GM18499 (cell line): Measurements from ENCODE around the gene FJX1.

Experiments used
- ATAC-seq: cut with Tn5 transposase; IDR thresholded peaks from one replicate; pipeline ENCODE4 v1.9.1; 2021; ENCODE audit warnings: moderate number of reproducible peaks; ENCODE audit not compliant: insufficient read depth, unreplicated experiment

FJX1 gene

DNA sequence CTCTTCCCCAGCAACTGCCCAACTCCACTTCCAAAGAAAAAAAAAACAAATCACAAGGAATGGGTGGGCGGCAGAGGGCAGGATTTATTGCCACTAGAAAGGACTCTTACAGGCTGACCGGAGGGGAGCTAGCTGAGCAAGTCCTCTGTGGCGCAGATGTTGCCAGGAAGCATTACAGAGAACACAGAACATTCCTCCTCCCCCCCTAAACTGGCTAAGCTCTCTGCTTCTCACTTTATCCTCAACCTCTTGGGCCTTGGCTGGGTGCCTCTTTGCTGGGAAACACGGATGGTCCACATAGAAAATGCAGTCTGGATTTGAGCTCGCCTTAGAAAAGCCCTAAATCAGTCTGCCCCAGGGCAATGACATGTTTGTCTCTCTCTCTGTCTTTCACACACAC is 12.6 kb upstream of the FJX1 start:
- ATAC-seq, result no peak

GRCh38 chr11:35606206-35606605 is 12.1 kb upstream of the FJX1 start:
- no peak for ATAC-seq

GRCh38 chr11:35608502-35608901 is 9.8 kb upstream of the FJX1 start:
- ATAC-seq, result no peak

GRCh38 chr11:35609656-35610055 is 8.6 kb upstream of the FJX1 start:
- no peak for ATAC-seq

DNA sequence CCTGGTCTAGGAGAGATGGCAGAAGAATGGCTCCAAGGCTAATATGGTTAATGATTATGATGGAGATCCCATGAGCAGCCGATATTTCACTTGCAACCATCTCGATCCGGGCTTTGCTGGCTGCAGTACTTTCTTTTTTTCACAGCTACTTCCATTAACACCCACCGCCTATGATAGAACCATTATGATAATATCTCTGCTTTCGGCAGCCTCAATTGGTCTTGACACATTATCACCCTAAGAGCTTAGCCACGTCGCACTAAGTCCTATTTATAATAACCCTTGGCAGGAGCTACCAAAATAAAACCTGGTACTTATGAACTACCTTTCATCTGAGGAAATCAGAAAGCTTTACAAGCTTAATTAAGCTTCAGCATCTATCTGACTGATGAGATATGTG is 7.6 kb upstream of the FJX1 start:
- no peak for ATAC-seq

- ATAC-seq, result no peak
These were observed 6.5 kb upstream of the FJX1 start for GRCh38 chr11:35611741-35612140.

DNA sequence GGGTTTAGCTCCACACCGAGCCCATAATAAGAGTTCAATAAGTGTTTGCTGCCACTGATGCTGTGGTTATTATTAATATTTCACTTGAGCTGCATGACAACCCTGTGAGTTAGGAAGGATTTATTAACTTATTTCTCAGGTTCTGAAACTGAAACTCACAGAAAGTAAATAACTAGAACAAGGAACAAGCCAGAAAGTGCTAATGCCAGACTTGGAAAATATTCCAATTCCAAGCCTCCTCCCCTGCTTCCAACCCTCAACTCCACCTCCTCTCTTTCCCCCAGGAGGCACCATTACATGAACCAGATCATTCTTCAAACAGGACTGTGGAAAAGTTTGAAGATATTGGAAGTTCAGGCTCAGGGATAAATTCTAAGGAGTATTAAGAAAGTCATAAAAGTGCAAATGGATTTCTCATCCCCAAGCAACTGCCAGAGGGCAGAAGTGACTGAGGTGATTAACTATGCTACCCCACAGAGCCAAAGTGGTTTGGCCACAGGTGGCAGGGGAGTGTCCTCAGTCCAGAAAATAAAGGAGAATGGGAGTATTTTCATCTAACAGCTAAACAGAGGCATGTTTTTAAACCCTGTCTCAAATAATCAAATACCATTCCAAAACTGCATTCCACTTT is 3.2 kb upstream of the FJX1 start:
- no peak for ATAC-seq

- no peak for ATAC-seq
These were observed 2.0 kb upstream of the FJX1 start for GRCh38 chr11:35615921-35616900.

DNA sequence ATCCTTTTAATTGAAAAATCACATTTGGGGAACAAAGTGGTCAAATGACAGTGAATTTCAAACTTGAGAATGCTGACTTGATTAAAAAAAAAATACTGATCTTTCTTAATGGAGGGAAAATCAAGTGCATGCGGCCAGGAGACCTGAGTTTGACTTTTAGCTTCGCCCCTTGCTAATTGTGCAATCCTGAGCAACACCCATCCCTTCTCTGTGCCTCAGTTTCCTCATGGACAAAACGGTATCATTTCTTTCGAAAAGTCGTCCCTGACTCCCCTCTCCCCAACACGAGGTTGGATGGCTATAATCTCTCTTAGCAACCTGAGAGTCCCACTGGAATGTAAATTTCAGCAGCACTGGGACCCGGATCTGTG is 959 bp upstream of the FJX1 start:
- ATAC-seq, result no peak

DNA sequence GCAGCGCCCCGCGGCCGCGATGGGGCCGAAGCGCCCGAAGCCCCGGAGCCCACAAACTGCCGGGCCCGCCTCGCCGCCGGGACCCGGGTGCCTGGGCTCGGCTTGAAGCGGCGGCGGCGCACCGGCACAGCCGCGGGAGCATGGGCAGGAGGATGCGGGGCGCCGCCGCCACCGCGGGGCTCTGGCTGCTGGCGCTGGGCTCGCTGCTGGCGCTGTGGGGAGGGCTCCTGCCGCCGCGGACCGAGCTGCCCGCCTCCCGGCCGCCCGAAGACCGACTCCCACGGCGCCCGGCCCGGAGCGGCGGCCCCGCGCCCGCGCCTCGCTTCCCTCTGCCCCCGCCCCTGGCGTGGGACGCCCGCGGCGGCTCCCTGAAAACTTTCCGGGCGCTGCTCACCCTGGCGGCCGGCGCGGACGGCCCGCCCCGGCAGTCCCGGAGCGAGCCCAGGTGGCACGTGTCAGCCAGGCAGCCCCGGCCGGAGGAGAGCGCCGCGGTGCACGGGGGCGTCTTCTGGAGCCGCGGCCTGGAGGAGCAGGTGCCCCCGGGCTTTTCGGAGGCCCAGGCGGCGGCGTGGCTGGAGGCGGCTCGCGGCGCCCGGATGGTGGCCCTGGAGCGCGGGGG is 346 bp downstream of the FJX1 start:
- ATAC-seq, result no peak

GRCh38 chr11:35619116-35619854 is 1.0 kb downstream of the FJX1 start:
- ATAC-seq, result no peak

DNA sequence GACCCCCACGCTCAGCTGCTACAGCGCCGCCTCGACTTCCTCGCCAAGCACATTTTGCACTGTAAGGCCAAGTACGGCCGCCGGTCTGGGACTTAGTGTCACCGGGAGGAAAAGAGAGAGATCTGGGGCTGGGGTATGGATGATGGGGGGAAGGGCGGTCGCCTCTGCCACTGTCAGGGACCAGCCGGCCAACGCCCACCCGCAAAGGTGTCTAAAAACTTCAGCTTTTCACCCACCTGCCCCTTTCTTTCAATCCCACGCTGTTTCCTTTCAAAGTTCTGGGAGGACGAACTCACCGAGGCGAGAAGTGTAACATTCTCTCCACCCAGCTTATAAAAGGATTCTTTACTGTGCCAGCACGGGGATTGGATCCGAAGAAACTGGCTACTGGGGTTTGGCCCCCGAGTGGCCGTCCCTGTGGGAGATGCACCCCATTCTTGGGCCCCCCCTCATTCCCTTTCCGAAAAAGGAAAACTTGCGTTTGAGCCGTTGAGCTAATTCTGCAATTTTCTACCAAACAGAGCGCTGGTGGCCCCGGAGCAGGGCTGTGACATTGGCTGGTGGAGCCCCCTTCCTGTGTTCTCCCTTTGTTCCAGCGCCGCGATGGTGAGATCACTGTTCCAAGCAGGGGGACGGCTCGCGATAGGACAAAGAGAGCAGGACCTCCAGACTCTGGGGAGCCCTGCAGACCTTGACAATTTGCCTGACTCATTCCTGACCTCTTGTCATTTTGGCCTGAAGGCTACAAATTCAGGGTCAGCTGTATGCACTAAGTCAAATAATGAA is 1.8 kb downstream of the FJX1 start:
- ATAC-seq, result no peak

DNA sequence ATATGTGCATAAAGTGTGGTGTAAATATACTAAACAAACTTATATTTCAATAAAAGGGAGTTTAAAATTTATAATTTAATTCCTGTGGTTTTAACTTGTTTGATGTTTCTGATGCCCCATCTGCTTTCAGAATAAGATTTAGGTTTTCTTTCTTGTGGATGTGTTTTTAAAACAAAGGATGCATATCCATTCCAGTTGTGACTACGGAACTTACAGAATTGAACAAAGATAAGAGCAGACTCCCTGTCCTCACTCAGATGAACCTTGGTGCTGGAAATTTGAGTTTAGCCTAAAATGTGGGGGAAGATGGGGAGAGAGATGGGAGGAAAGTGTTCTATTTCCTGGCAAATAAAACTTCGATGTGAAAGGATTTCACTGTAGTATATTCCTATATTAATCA is 2.5 kb downstream of the FJX1 start:
- ATAC-seq, result no peak

GRCh38 chr11:35621620-35622019 is 3.4 kb downstream of the FJX1 start:
- ATAC-seq, result no peak

DNA sequence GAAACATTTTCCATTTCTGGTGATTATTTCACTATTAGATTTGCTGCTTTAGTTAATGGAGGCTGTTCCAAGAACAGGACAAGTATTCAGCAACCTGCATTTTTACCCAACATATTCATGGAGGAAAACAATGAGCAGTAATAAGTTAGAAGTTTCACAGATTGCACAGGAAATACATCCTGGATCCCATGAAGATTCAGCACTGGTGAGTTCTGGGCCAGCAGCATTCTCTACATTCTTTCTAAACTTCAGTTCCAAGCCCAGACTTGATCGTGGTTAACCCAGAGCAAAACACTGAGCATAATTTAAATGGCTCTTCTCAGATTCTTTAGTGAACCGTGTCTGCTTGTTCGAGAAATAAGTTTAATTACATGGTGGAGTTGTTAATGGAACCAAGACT is 3.8 kb downstream of the FJX1 start:
- no peak for ATAC-seq

GRCh38 chr11:35623621-35624168 is 5.4 kb downstream of the FJX1 start:
- ATAC-seq, result no peak

DNA sequence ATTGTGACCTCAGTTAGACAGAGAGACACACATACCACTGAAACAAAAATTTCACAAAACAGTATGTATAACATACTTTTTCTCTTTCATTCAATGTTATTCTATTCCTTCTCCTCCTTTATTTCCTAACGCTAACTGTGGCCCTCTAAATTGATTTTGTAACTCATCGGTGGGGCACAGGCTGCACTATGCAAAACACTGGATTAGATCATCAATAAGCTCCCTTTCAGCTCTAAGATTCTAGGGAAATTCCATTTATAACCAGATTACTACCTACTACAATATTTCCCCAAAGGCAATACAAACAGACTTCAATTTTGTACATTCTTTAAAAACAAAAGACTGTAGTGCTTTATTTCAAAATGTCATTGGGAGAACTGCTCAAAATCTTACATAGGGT is 6.1 kb downstream of the FJX1 start:
- no peak for ATAC-seq

GRCh38 chr11:35624781-35625180 is 6.5 kb downstream of the FJX1 start:
- ATAC-seq, result no peak

GRCh38 chr11:35626501-35626900 is 8.2 kb downstream of the FJX1 start:
- no peak for ATAC-seq

DNA sequence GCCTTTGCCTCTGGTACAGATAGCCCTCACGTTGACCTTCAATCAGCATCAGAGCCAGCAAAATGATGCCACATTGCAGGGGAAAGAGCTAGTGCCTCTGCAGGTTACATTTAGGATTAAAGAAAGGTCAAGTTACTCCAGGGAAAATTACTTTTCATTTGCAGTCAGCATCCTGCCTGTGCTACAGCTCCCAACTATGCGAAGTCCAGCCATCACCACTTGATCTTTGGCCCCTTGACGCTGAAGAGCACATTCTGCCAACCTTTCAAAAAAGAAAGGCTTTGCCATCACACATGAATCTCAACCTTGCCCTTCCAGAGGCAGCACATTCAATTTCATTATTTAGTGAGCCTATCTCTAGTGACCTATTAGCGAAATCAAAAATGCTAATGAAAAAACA is 11.3 kb downstream of the FJX1 start:
- ATAC-seq, result no peak
